ENCODE measurements around the gene EPB41L4B.

EPB41L4B gene

DNA sequence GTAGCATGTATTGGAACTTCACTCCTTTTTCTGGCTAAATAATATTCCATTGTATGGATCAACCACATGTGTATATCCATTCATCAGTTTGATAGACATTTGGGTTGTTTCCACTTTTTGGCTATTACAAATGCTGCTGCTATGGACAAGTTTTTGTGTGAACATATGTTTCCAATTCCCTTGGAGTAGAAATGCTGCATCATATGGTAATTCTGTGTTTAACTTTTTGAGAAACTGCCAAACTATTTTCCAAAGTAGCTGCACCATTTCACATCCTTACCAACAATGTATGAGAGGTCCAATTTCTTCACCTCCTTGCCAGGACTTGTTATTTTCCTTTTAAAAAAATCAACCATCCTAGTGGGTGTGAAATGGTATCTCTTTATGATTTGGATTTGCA is 162.2 kb downstream of the EPB41L4B start:
- TF ChIP-seq, protein P1, sequence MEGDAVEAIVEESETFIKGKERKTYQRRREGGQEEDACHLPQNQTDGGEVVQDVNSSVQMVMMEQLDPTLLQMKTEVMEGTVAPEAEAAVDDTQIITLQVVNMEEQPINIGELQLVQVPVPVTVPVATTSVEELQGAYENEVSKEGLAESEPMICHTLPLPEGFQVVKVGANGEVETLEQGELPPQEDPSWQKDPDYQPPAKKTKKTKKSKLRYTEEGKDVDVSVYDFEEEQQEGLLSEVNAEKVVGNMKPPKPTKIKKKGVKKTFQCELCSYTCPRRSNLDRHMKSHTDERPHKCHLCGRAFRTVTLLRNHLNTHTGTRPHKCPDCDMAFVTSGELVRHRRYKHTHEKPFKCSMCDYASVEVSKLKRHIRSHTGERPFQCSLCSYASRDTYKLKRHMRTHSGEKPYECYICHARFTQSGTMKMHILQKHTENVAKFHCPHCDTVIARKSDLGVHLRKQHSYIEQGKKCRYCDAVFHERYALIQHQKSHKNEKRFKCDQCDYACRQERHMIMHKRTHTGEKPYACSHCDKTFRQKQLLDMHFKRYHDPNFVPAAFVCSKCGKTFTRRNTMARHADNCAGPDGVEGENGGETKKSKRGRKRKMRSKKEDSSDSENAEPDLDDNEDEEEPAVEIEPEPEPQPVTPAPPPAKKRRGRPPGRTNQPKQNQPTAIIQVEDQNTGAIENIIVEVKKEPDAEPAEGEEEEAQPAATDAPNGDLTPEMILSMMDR (IDR thresholded peaks at IDR 0.05; ENCODE audit: insufficient read depth, missing control alignments), result no peak
- DNase-seq (ENCODE audit: insufficient read length, low spot score) (no peak), FAIRE-seq (no peak)

DNA sequence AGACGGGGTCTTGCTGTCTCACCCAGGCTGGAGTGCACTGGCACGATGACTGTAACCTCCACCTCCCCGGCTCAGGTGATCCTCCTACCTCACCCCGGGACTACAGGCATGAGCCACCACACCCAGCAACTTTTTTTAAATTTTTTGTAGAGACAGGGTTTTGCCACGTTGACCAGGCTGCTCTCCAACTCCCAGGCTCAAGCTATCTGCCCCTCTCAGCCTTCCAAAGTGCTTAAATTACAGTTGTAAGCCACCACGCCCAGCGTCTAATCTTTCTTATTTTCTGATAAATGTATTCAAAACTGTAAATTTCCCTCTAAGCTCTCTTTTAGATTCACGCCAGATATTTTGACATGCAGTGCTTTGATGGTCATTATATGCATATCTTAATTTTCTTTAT is 164.2 kb downstream of the EPB41L4B start:
- DNase-seq (ENCODE audit: insufficient read length, low spot score) (no peak), FAIRE-seq (no peak)
- TF ChIP-seq, protein P1 (IDR thresholded peaks at IDR 0.05; ENCODE audit: insufficient read depth, missing control alignments), result no peak

DNA sequence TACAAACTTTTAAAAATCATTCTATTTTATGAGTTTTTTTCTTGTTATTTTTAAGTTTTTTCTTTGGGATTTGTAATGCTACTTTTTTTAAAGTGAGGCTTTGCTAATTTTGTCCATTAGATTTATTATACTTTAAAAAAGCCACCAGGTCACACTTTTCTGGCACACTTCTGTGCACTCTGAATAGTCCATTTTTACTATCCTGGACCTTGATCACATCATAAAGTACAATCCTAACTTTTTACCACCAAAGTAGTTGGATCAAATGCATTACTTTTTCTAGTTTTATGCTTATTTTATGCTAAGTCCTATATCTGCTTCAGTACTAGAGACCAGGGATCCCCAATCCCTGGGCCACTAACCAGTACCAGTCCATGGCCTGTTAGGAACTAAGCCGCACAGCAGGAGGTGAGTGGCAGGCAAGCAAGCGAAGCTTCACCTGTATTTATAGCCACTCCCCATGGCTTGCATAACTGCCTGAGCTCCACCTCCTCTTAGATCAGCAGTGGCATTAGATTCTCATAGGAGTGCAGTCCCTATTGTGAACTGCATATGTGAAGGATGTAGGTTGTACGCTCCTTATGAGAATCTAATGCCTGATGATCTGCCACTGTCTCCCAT is 169.8 kb downstream of the EPB41L4B start:
- TF ChIP-seq, protein P1 (IDR thresholded peaks at IDR 0.05; ENCODE audit: insufficient read depth, missing control alignments), result no peak
- no peak for FAIRE-seq
- DNase-seq (ENCODE audit: insufficient read length, low spot score), result no peak

DNA sequence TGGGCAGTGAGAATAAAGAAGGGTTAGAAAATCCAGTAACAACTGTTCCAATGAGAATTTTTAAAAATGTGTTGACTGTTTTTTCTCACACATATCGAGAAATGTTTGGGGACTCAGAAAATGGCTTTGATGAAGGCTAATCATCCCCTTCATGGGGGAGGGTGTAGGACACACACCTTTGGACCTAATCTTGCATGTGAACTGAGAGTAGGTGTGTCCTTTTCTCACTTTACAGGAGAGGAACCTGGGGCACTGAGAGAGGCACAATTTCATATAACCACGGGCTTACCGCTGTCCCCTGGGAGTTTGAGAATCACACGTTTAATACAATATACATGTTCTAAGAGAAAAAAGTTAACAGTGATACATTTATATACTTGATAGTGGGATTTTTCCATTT is 171.1 kb downstream of the EPB41L4B start:
- no peak for DNase-seq (ENCODE audit: insufficient read length, low spot score)
- FAIRE-seq, result no peak
- TF ChIP-seq, protein P1 (IDR thresholded peaks at IDR 0.05; ENCODE audit: insufficient read depth, missing control alignments), result no peak

DNA sequence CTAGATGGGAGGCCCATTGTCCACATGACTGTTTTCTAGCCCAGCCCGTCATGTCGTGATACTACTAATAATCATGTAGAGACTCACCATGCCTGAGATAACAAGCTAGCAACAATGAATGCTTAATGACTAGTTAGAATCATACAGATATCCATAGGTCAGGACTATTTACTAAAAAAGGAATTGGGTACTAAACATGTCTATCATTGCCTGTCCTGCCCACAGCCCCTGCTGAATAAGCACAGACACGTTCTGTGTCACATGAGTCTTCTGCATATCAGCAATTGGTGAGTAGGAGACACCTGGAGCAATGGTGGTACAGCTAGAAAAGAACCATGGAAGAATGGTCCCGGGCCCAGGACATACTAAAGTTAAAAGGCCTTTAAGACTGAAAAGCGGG is 171.8 kb downstream of the EPB41L4B start:
- TF ChIP-seq, protein P1 (IDR thresholded peaks at IDR 0.05; ENCODE audit: insufficient read depth, missing control alignments), result no peak
- DNase-seq (ENCODE audit: insufficient read length, low spot score) (no peak), FAIRE-seq (no peak)

DNA sequence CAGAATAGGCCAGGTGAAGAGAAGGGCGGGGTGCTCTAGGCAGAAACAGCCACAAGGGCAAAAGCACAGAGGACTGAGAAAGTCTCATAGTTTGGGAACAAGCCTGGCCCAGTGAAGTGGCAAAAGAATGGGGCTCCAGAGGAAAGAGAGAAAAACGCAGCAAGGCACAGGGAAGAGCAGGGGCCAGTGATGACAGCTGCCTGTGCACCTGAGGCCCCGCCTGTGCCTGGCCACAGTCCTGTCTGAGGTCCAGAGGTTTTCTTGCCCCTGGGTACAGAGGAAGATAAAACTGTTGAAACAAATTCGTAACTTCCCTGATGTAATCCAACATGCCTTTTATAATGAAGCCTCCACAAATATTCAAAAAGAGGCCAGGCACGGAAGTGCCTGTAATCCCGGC is 175.8 kb downstream of the EPB41L4B start:
- no peak for FAIRE-seq
- DNase-seq (ENCODE audit: insufficient read length, low spot score), result no peak
- TF ChIP-seq, protein P1 (IDR thresholded peaks at IDR 0.05; ENCODE audit: insufficient read depth, missing control alignments), result no peak

DNA sequence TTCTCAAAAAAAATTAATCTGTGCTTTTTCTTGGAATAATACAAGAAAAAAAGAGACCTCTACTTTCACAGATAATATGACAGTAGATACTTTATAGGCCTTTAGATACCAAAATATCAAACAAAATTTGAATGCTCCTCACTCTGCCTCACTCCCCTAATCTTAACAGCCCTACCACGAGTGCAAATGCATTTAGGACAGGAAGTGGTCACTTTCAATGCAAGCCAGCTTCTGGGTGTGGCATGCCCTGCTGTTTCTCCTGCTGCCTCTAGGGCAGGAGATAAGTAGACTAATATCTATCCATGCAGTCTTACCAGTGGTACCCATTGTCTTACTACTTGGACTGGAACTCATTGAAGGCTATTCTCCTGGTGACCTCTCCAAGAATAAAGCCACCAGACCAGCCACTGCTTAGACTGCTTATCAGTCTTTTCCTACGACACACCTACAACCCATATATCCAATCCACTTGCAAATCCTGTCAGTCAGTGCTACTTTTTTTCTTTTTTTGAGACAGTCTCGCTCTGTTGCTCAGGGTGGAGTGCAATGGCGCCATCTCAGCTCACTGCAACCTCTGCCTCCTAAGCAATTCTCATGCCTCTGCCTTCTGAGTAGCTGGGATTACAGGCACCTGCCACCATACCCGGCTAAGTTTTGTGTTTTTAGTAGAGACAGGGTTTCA is 176.8 kb downstream of the EPB41L4B start:
- TF ChIP-seq, protein P1 (IDR thresholded peaks at IDR 0.05; ENCODE audit: insufficient read depth, missing control alignments), result no peak
- FAIRE-seq (no peak), DNase-seq (ENCODE audit: insufficient read length, low spot score) (no peak)
